K562 (cell line): ENCODE data around the gene DCAF11. TPM values are rescaled to one million over a fixed set of nuclear protein-coding genes. Genes with fewer than 3 reads are reported as not detected.

Experiments
- ATAC-seq: fragments of 200-7000 bp; cut with Tn5 transposase; 3 replicates; pipeline ENCODE4 v1.9.1; 2020; ENCODE audit warnings: moderate library complexity
- BruUV-seq: library from RNA; stranded (reverse); fragments of 400-500 nt; replicated peaks from 2 replicates; lab custom pipeline; 2021; lab: Mats Ljungman, UMichigan
- CTCF ChIA-PET: fragments of 300-600 bp; formaldehyde crosslinking; extraction: SDS; loops from one replicate; lab custom pipeline; 2021; ENCODE audit warnings: low intra/inter-chr PET ratio; lab: Yijun Ruan, JAX
- POLR2A ChIA-PET: fragments of 300-600, 350-650 bp; sonication (Branson Sonifier 250); formaldehyde crosslinking; extraction: SDS; loops from one replicate; lab custom pipeline; 2021; ENCODE audit warnings: antibody characterized with exemption, inconsistent platforms; lab: Yijun Ruan, JAX
- DNase-seq, 4 experiments: peaks; one replicate each; pipeline versions ENCODE4 v3.0.0 to v3.0.0-alpha.2; 2011 to 2018; ENCODE audit warnings: low spot score in 3 of 4, mixed read lengths in 3 of 4; ENCODE audit errors: extremely low read depth in 1 of 4
- FAIRE-seq: peaks from 2 replicates; lab custom pipeline; 2011; peaks lifted over from hg19 to GRCh38; lab: Jason Lieb, UNC
- H2AFZ ChIP-seq: 2 replicates; pipeline ENCODE4 v1.6.0; 2011; ENCODE audit warnings: low read depth, low read length, control low read depth, inconsistent platforms
- H3K27ac ChIP-seq: fragments of 200-600 bp; 3 replicates; pipeline ENCODE4 v1.8.0; 2011; ENCODE audit warnings: low read depth, mild to moderate bottlenecking, control low read depth, inconsistent platforms, low read length, moderate library complexity, mixed read lengths; ENCODE audit errors: extremely low read depth
- H3K27me3 ChIP-seq, 2 experiments: fragments of 300-600 bp in 1 of 2; 2 replicates in 1 of 2; 3 replicates in 1 of 2; pipeline versions ENCODE4 v1.6.0 to v1.8.0; 2011; ENCODE audit warnings: inconsistent platforms in 2 of 2, low read length in 2 of 2, mild to moderate bottlenecking in 1 of 2, mixed read lengths in 1 of 2, moderate library complexity in 1 of 2; ENCODE audit not compliant: control insufficient read depth in 2 of 2, insufficient read depth in 2 of 2
- H3K36me3 ChIP-seq: fragments of 300-600 bp; 3 replicates; pipeline ENCODE4 v1.8.0; 2011; ENCODE audit warnings: mild to moderate bottlenecking, low read length, inconsistent platforms; ENCODE audit not compliant: control insufficient read depth, insufficient read depth
- H3K4me1 ChIP-seq, 2 experiments: fragments of 200-600 bp in 1 of 2; replicated peaks in 1 of 2; 2 replicates in 1 of 2; 3 replicates in 1 of 2; pipeline versions ENCODE4 v1.5.1 to v1.8.0; 2011; ENCODE audit warnings: inconsistent platforms in 2 of 2, low read length in 2 of 2, mild to moderate bottlenecking in 1 of 2, mixed read lengths in 1 of 2, moderate library complexity in 1 of 2; ENCODE audit not compliant: control insufficient read depth in 2 of 2, insufficient read depth in 2 of 2
- H3K4me2 ChIP-seq: 2 replicates; pipeline ENCODE4 v1.6.1; 2011; ENCODE audit warnings: low read length, control low read depth, inconsistent platforms, mixed read lengths; ENCODE audit not compliant: insufficient read depth
- H3K4me3 ChIP-seq: fragments of 200-600 bp; sonication (generic), shearing (Covaris generic); 2 replicates; pipeline ENCODE4 v1.5.1; 2016; ENCODE audit warnings: control low read depth, inconsistent platforms
- H3K79me2 ChIP-seq: fragments of 200-600 bp; 3 replicates; pipeline ENCODE4 v1.8.0; 2011; ENCODE audit warnings: low read length, inconsistent platforms; ENCODE audit not compliant: control insufficient read depth, insufficient read depth
- H3K9ac ChIP-seq, 2 experiments: 2 replicates each; pipeline versions ENCODE4 v1.6.0 to v1.6.1; 2011; ENCODE audit warnings: low read depth in 2 of 2, low read length in 2 of 2, control low read depth in 1 of 2, inconsistent platforms in 1 of 2, mild to moderate bottlenecking in 1 of 2, mixed read lengths in 1 of 2; ENCODE audit not compliant: insufficient read depth in 1 of 2
- H3K9me1 ChIP-seq: one replicate; pipeline ENCODE4 v1.6.0; 2011; ENCODE audit warnings: inconsistent platforms, mild to moderate bottlenecking, low read length, moderate library complexity; ENCODE audit not compliant: control insufficient read depth, insufficient read depth
- H3K9me3 ChIP-seq: replicated peaks from 2 replicates; pipeline ENCODE4 v1.5.1; 2011; ENCODE audit warnings: low read depth, low read length, inconsistent platforms; ENCODE audit not compliant: control insufficient read depth, insufficient read depth
- H4K20me1 ChIP-seq: replicated peaks from 2 replicates; pipeline ENCODE4 v1.6.1; 2011; ENCODE audit warnings: low read length, inconsistent platforms, mixed read lengths; ENCODE audit not compliant: control insufficient read depth, insufficient read depth
- CHCHD3 ChIP-seq: fragments of 250-450 bp; sonication (Bioruptor Pico); IDR thresholded peaks from 2 replicates; pipeline ENCODE4 v2.1.2; 2022; ENCODE audit warnings: mild to moderate bottlenecking
- ETS2 ChIP-seq: IDR thresholded peaks from 2 replicates; pipeline ENCODE4 v1.6.1; 2016; ENCODE audit warnings: borderline replicate concordance, missing genetic modification characterization, mild to moderate bottlenecking, moderate library complexity, missing compliant biosample characterization; ENCODE audit not compliant: poor library complexity, severe bottlenecking
- HOMEZ ChIP-seq: fragments of 250-450 bp; sonication (Bioruptor Pico); IDR thresholded peaks from 2 replicates; pipeline ENCODE4 v1.4.0; 2020; ENCODE audit warnings: mild to moderate bottlenecking, moderate library complexity
- HSF4 ChIP-seq: fragments of 250-450 bp; sonication (Bioruptor Pico); IDR thresholded peaks from 2 replicates; pipeline ENCODE4 v2.1.2; 2022; ENCODE audit warnings: mild to moderate bottlenecking, moderate library complexity, borderline replicate concordance
- KAT7 ChIP-seq: sonication (generic); formaldehyde crosslinking; IDR thresholded peaks from 2 replicates; pipeline ENCODE4 v1.8.0; 2022; ENCODE audit warnings: missing genetic modification reagents, mild to moderate bottlenecking, borderline replicate concordance
- LCOR ChIP-seq: sonication (generic); formaldehyde crosslinking; IDR thresholded peaks from 2 replicates; pipeline ENCODE4 v1.8.0; 2022; ENCODE audit warnings: mild to moderate bottlenecking, missing genetic modification reagents
- RFX1 ChIP-seq: fragments of 450-650 bp; IDR thresholded peaks from 2 replicates; pipeline ENCODE4 v1.6.1; 2016; ENCODE audit warnings: mild to moderate bottlenecking, moderate library complexity
- RNF219 ChIP-seq: fragments of 250-450 bp; sonication (Bioruptor Pico); IDR thresholded peaks from 2 replicates; pipeline ENCODE4 v1.5.0; 2022; ENCODE audit warnings: mild to moderate bottlenecking
- SMAD2 ChIP-seq: fragments of 150-350 bp; IDR thresholded peaks from 2 replicates; pipeline ENCODE4 v1.6.1; 2014; ENCODE audit warnings: low read depth, mild to moderate bottlenecking, low read length
- SMAD4 ChIP-seq: fragments of 250-450 bp; sonication (Bioruptor Pico); conservative IDR thresholded peaks from 2 replicates; pipeline ENCODE4 v1.8.0; 2021; ENCODE audit warnings: inconsistent platforms, mild to moderate bottlenecking, moderate library complexity
- SP2 ChIP-seq: IDR thresholded peaks from 2 replicates; pipeline ENCODE4 v1.6.1; 2011; ENCODE audit warnings: mild to moderate bottlenecking, low read depth, low read length, moderate library complexity; ENCODE audit not compliant: poor library complexity, severe bottlenecking; ENCODE audit errors: extremely low read depth
- TFAM ChIP-seq: fragments of 250-450 bp; sonication (Bioruptor Pico); conservative IDR thresholded peaks from 2 replicates; pipeline ENCODE4 v1.5.0; 2021; ENCODE audit warnings: mild to moderate bottlenecking, moderate library complexity
- ZBTB34 ChIP-seq: fragments of 250-450 bp; sonication (Bioruptor Pico); IDR thresholded peaks from 2 replicates; pipeline ENCODE4 v1.8.0; 2021; ENCODE audit warnings: mild to moderate bottlenecking, moderate library complexity
- ZFPM2 ChIP-seq: fragments of 250-450 bp; sonication (Bioruptor Pico); IDR thresholded peaks from 2 replicates; pipeline ENCODE4 v1.5.1; 2022; ENCODE audit warnings: mild to moderate bottlenecking
- ZNF41 ChIP-seq: fragments of 250-450 bp; sonication (Bioruptor Pico); conservative IDR thresholded peaks from 2 replicates; pipeline ENCODE4 v1.4.0; 2020; ENCODE audit warnings: mild to moderate bottlenecking
- ZNF655 ChIP-seq: fragments of 250-450 bp; sonication (Bioruptor Pico); IDR thresholded peaks from 2 replicates; pipeline ENCODE4 v1.5.0; 2021
- WGBS: fragments of 100-300 bp; shearing (Covaris generic); methylation state at CpG from one replicate; pipeline ENCODE4 v1.1.6; 2016; ENCODE audit warnings: low coverage, mixed read lengths; ENCODE audit not compliant: insufficient coverage; ENCODE audit errors: missing lambda C conversion rate; 5-methylcytosine and 5-hydroxymethylcytosine counted together
- in situ Hi-C: fragments of 300-500 bp; cut with MboI; formaldehyde crosslinking; loops from 4 replicates; pipeline ENCODE4 v1.15.0; 2018; ENCODE audit warnings: inconsistent platforms, mixed read lengths
- intact Hi-C: fragments of 100-400 bp; cut with micrococcal nuclease; formaldehyde crosslinking; loops from 2 replicates; pipeline ENCODE4 v1.14.2; 2022
- polyA plus RNA-seq, 8 experiments: library from polyadenylated mRNA; depleted of rRNA in 4 of 8; stranded (reverse) in 5 of 8; unstranded in 3 of 8; fragments of >200 nt; fragmentation: Nextera tagmentation in 2 of 8; fragmentation: Illumina TruSeq in 1 of 8; extraction: Ambion mirVana in 2 of 8; extraction: Trizol in 1 of 8; gene quantifications; 2 replicates each; pipeline versions ENCODE4 v1.2.1 to v1.2.3, GENCODE V29; 2011 to 2014; ENCODE audit warnings: inconsistent platforms in 1 of 8, missing spikeins in 1 of 8
- total RNA-seq, 7 experiments: library from RNA; depleted of rRNA in 6 of 7; stranded (reverse); fragments of >200 nt in 6 of 7; fragmentation: Illumina TruSeq in 2 of 7; extraction: Trizol in 2 of 7; gene quantifications; 2 replicates each; pipeline versions ENCODE4 v1.2.1 to v1.2.3, GENCODE V29; 2011 to 2021; ENCODE audit warnings: low replicate concordance in 1 of 7

The DCAF11 gene
- total and polyA plus RNA-seq, 9 of the 15 experiments (the other 6 are each of a cell fraction or from before 2014, with no cell fraction given), result 8.5 to 46.2 (median 36.4) TPM

- no peaks in the 10 kb centered on the region for H3K9me3 ChIP-seq
- H3K9ac ChIP-seq, result no peak overlapping the region
- intact Hi-C loops, result no loop called here
- WGBS, result 90% methylated on average over 19 of the region's 30 CpGs
- TF ChIP-seq RFX1, result no peak
- no peak for TF ChIP-seq LCOR (CRISPR knock-in tag)
- TF ChIP-seq ZNF41 (CRISPR knock-in tag), result no peak
- TF ChIP-seq CHCHD3 (CRISPR knock-in tag), result no peak
- no peak for TF ChIP-seq SMAD4 (CRISPR knock-in tag)
- no peak for TF ChIP-seq HOMEZ (CRISPR knock-in tag)
- TF ChIP-seq KAT7 (CRISPR knock-in tag), result no peak
- TF ChIP-seq RNF219 (CRISPR knock-in tag), result no peak
- no peak for TF ChIP-seq TFAM (CRISPR knock-in tag)
- no peak for TF ChIP-seq ZFPM2
- no peak for TF ChIP-seq ETS2 (tag)
- TF ChIP-seq ZNF655 (CRISPR knock-in tag), result no peak
- no peak for TF ChIP-seq SP2
- no peak for TF ChIP-seq ZBTB34
- no peak for TF ChIP-seq HSF4
- no peak for TF ChIP-seq SMAD2
- no peak for DNase-seq
- H3K79me2 ChIP-seq, result no peaks in the 10 kb centered on the region
- no peak overlapping the region for H3K27ac ChIP-seq
- H3K4me1 ChIP-seq, result no peaks in the 10 kb centered on the region; a peak in 3 of 5 replicates
- ChIA-PET CTCF (no interaction called here), POLR2A (interaction anchor here (0.5 to 1.3 kb wide), 3 partner anchors 11 to 43 kb away, joined by 3 to 7 read pairs (median 3); partner anchors contain the start of genes IRF9, MDP1 and PSME1)
- no peaks in the 10 kb centered on the region; the same call in 2 of the 3 replicates for H3K36me3 ChIP-seq
- H2AFZ ChIP-seq, result no peak overlapping the region
- no peak overlapping the region for H3K4me3 ChIP-seq
- H3K9me1 ChIP-seq, result no peaks in the 10 kb centered on the region
- no TSS peak for BruUV-seq
- FAIRE-seq, result no peak
- ATAC-seq, result no peak
- in situ Hi-C loops, result no loop called here
- H3K27me3 ChIP-seq, result no peaks in the 10 kb centered on the region
- no peak overlapping the region for H3K4me2 ChIP-seq
- H4K20me1 ChIP-seq, result no peaks in the 10 kb centered on the region
Measured at GRCh38 chr14:24172261-24172860, 57.8 kb downstream of the DCAF11 start.
